Neuron (in vitro differentiated cells): ENCODE measurements around the gene ELFN1.

Source experiments
- H2AFZ ChIP-seq: one replicate; pipeline ENCODE4 v1.6.1; 2013; ENCODE audit warnings: low read depth, mild to moderate bottlenecking, inconsistent platforms, low read length, moderate library complexity
- H3K27me3 ChIP-seq: one replicate; pipeline ENCODE4 v1.6.1; 2013; ENCODE audit warnings: low read length; ENCODE audit not compliant: insufficient read depth
- H3K36me3 ChIP-seq: one replicate; pipeline ENCODE4 v1.6.1; 2013; ENCODE audit warnings: low read length; ENCODE audit not compliant: insufficient read depth
- H3K4me1 ChIP-seq: one replicate; pipeline ENCODE4 v1.6.1; 2013; ENCODE audit warnings: low read length; ENCODE audit not compliant: insufficient read depth
- H3K4me3 ChIP-seq: 2 replicates; pipeline ENCODE4 v1.5.1; 2013; ENCODE audit warnings: mild to moderate bottlenecking, low read length, moderate library complexity
- H3K9me3 ChIP-seq: one replicate; pipeline ENCODE4 v1.6.1; 2013; ENCODE audit warnings: low read length

Gene ELFN1

GRCh38 chr7:1741751-1742554 is 71.9 kb downstream of the ELFN1 start:
- Histone ChIP-seq H3K36me3 (peaks cover 51% of the 10 kb centered on the region), H3K4me1 (no peaks in the 10 kb centered on the region), H3K27me3 (no peaks in the 10 kb centered on the region), H2AFZ (no peak overlapping the region), H3K4me3 (no peak overlapping the region), H3K9me3 (no peaks in the 10 kb centered on the region)

- H3K4me3 ChIP-seq: no peak overlapping the region
- H3K27me3 ChIP-seq: no peaks in the 10 kb centered on the region
- no peaks in the 10 kb centered on the region for H3K9me3 ChIP-seq
- no peak overlapping the region for H2AFZ ChIP-seq
- H3K4me1 ChIP-seq: no peaks in the 10 kb centered on the region
- peaks cover 50% of the 10 kb centered on the region for H3K36me3 ChIP-seq
These were observed 72.7 kb downstream of the ELFN1 start for GRCh38 chr7:1742555-1743303.

DNA sequence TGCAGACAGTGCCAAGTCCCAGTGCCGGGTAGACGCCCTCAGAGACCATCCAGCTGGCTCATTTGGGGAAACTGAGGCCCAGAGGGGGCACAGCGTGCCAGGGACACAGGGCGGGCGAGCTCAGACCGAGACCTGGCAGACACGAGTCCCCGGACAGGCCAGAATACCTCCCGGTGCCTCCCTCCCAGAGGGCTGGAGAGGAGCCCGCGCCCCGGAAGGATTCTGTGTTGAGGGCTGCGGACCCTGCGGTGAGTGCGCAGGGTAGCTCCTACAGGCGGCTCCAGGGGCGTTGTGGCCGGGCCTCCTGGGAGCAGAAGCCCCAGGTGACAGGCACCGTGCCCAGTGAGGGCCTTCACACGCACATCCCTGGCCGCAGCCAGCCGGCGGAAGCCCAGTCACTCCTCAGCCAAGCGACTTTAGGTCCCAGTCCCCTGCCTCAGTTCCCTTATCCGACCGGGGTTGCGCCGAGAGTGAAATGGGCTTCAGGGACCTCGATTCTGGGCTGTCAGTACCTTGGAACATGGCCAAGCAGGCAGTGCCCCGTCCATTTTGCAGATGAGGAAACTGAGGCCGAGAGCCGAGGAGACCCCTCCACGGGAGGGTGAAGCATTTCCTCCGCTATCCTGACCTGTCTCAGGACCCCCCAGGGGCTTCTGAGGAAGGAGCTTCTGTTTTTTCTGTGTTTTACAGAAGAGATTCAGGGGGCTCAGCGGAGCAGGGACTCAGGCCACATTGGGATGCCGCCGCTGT is 73.6 kb downstream of the ELFN1 start:
- Histone ChIP-seq H3K27me3 (no peaks in the 10 kb centered on the region), H3K4me3 (no peak overlapping the region), H3K9me3 (no peaks in the 10 kb centered on the region), H2AFZ (no peak overlapping the region), H3K36me3 (peaks cover 50% of the 10 kb centered on the region), H3K4me1 (no peaks in the 10 kb centered on the region)

DNA sequence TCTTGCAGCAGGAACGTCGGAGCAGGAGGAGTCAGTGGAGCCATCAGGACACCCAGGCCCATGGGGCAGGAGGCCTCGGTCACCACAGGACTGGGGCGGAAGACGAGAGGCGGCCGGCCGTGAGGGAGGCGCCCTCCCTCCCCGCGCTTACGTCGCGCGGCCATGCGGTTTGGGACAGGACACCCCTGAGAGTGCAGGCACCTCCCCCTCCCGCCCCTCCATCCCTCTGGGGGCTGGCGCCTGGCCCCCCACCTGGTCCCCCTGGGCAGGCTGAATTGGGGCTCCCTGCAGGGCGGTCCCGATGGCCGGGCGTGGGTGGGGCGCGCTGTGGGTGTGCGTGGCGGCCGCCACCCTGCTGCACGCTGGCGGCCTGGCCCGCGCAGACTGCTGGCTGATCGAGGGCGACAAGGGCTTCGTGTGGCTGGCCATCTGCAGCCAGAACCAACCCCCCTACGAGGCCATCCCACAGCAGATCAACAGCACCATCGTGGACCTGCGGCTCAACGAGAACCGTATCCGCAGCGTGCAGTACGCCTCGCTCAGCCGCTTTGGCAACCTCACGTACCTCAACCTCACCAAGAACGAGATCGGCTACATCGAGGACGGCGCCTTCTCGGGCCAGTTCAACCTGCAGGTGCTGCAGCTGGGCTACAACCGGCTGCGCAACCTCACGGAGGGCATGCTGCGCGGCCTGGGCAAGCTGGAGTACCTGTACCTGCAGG is 74.4 kb downstream of the ELFN1 start:
- no peaks in the 10 kb centered on the region for H3K27me3 ChIP-seq
- H3K4me1 ChIP-seq: peaks cover 1% of the 10 kb centered on the region
- H2AFZ ChIP-seq: no peak overlapping the region
- H3K4me3 ChIP-seq: no peak overlapping the region
- peaks cover 50% of the 10 kb centered on the region for H3K36me3 ChIP-seq
- H3K9me3 ChIP-seq: no peaks in the 10 kb centered on the region

GRCh38 chr7:1745018-1745532 is 75.0 kb downstream of the ELFN1 start:
- H2AFZ ChIP-seq: no peak overlapping the region
- peaks cover 4% of the 10 kb centered on the region for H3K4me1 ChIP-seq
- H3K27me3 ChIP-seq: no peaks in the 10 kb centered on the region
- H3K36me3 ChIP-seq: peaks cover 46% of the 10 kb centered on the region
- no peaks in the 10 kb centered on the region for H3K9me3 ChIP-seq
- H3K4me3 ChIP-seq: no peak overlapping the region

GRCh38 chr7:1745576-1746490 is 75.8 kb downstream of the ELFN1 start:
- no peak overlapping the region for H3K4me3 ChIP-seq
- H3K9me3 ChIP-seq: no peaks in the 10 kb centered on the region
- peaks cover 4% of the 10 kb centered on the region for H3K4me1 ChIP-seq
- peaks cover 46% of the 10 kb centered on the region for H3K36me3 ChIP-seq
- H3K27me3 ChIP-seq: no peaks in the 10 kb centered on the region
- no peak overlapping the region for H2AFZ ChIP-seq

- Histone ChIP-seq H3K4me1 (peaks cover 4% of the 10 kb centered on the region), H3K27me3 (no peaks in the 10 kb centered on the region), H3K9me3 (no peaks in the 10 kb centered on the region), H3K4me3 (no peak overlapping the region), H2AFZ (no peak overlapping the region), H3K36me3 (peaks cover 46% of the 10 kb centered on the region)
These were observed 76.5 kb downstream of the ELFN1 start for GRCh38 chr7:1746491-1746975.

DNA sequence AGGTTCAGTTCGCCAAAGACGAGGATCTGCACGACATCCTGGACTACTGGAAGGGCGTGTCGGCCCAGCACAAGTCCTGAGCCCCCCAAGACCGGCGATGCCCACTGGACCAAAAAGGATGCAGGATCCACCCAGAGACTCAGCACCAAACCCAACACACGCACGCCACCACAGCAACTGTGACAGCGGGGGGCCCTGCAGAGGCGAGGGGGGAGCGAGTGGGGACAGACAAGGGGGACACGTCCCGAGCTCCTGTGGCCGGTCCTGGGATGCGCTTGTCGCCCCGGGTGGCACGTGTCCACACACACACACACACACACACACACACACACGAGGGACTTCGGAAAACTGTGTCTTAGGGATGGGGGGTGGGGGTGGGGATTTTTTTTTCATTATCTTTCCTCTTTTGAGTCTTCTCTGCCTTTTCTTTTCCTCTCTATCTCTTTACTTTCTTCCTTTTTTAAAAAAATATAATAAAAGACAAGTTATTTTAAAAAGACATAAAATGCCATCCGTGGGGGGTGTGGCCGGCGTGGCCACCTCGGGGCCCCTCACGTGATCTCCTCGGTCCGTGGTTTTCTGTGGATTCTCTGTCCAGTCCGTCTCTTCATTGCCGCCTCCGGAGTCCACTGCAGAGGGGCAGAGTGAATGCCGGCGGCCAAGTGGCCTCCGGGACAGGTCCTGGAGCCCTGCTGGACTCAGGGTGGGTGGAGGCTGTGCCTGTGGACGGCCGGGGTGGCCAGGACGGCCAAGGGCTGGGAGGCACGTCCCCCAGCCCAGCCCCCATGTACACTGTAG is 77.1 kb downstream of the ELFN1 start:
- Histone ChIP-seq H3K4me3 (no peak overlapping the region), H3K4me1 (peaks cover 4% of the 10 kb centered on the region), H3K36me3 (peaks cover 41% of the 10 kb centered on the region)

DNA sequence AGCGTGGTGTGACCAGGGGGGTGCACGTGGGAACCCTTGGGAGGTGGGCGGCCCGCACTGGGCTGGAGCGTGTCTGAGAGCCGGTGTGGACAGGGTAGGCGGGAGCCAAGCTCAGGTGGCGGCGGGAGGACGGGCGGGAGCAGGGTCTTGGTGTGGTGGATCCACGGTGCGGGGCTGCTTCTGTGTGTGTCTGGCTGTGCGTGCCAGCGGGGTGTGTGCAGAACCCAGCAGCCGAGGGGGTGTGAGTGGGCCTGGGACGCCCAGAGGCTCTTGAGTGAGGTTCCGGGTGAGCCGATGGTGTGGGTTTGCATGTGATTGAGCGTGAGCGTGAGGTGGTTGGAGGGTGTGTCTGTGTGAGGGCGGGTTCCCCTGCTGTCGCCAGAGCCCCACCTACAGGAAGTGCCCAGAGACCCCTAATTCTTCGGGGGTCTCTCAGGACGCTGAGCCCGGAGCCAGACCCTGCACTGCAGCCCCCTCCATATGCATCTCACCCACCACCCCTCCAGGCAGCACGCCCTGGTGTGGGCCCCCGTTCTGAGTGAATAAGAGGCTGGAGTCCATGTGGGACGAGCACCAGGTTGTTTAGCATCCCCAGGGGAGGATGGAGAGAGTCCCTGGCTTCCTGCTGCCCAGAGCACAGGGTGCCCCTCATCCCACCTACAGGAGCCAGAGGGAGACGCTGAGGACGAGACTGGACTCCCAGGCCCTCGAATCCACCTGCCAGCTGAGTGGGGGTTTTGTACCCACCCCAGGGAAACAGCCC is 78.2 kb downstream of the ELFN1 start:
- Histone ChIP-seq H2AFZ (no peak overlapping the region), H3K9me3 (no peaks in the 10 kb centered on the region), H3K4me1 (peaks cover 4% of the 10 kb centered on the region), H3K36me3 (peaks cover 38% of the 10 kb centered on the region), H3K4me3 (no peak overlapping the region), H3K27me3 (no peaks in the 10 kb centered on the region)

More for the DNA sequence above, 77.1 kb downstream of the ELFN1 start:
- H2AFZ ChIP-seq: no peak overlapping the region
- no peaks in the 10 kb centered on the region for H3K9me3 ChIP-seq
- no peaks in the 10 kb centered on the region for H3K27me3 ChIP-seq

- Histone ChIP-seq H3K27me3 (no peaks in the 10 kb centered on the region), H2AFZ (no peak overlapping the region), H3K36me3 (peaks cover 33% of the 10 kb centered on the region), H3K9me3 (no peaks in the 10 kb centered on the region), H3K4me1 (peaks cover 4% of the 10 kb centered on the region), H3K4me3 (no peak overlapping the region)
These were observed 78.7 kb downstream of the ELFN1 start for GRCh38 chr7:1748839-1749173.
